ENCODE measurements around the gene COL11A1. TPM values are rescaled to one million over a fixed set of nuclear protein-coding genes. Genes with fewer than 3 reads are reported as not detected.

The COL11A1 gene
- total RNA-seq, 6 experiments from 2014 or later: 0.31 TPM; not detected in 5

GRCh38 chr1:102891868-102892625 lies 216.3 kb downstream of the COL11A1 start:
- intact Hi-C loops (cut with DNase I): no loop called here
- Histone ChIP-seq H3K4me3 (no peak overlapping the region), H3K36me3 (no peaks in the 10 kb centered on the region), H3K4me1 (no peaks in the 10 kb centered on the region), H3K9me3 (no peaks in the 10 kb centered on the region), H3K27me3 (no peaks in the 10 kb centered on the region), H3K27ac (no peak overlapping the region)
- no peak for DNase-seq
- TF ChIP-seq, protein P1, sequence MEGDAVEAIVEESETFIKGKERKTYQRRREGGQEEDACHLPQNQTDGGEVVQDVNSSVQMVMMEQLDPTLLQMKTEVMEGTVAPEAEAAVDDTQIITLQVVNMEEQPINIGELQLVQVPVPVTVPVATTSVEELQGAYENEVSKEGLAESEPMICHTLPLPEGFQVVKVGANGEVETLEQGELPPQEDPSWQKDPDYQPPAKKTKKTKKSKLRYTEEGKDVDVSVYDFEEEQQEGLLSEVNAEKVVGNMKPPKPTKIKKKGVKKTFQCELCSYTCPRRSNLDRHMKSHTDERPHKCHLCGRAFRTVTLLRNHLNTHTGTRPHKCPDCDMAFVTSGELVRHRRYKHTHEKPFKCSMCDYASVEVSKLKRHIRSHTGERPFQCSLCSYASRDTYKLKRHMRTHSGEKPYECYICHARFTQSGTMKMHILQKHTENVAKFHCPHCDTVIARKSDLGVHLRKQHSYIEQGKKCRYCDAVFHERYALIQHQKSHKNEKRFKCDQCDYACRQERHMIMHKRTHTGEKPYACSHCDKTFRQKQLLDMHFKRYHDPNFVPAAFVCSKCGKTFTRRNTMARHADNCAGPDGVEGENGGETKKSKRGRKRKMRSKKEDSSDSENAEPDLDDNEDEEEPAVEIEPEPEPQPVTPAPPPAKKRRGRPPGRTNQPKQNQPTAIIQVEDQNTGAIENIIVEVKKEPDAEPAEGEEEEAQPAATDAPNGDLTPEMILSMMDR (IDR thresholded peaks at IDR 0.05): no peak
- TF ChIP-seq POLR2A (IDR thresholded peaks at IDR 0.05): no peak
- no peak for ATAC-seq
- 60% methylated on average over 4 of the region's 4 CpGs for WGBS (ENCODE audit: insufficient coverage, low coverage, low lambda C conversion rate, missing lambda C conversion rate)

DNA sequence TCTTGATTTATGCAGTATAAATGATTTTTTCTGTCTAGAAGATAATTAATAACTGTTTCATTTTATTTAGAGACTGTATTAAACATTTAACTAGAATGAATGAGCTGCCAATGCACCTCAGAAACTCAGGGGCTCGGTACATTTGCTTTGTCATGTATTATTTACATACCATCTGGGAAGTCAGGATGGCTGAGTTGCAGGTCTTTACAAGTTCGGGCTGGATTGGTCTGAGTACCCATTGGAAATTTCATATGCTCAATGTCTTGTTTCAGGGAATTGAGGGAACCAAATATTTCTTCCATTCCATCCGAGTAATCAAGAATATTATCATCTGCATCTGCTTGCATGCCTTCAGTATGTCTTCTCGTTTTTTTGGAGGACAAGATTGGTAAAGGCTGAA lies 221.7 kb downstream of the COL11A1 start:
- ATAC-seq: no peak
- WGBS (ENCODE audit: insufficient coverage, low coverage, low lambda C conversion rate, missing lambda C conversion rate): 28% methylated on average over 4 of the region's 4 CpGs
- no peak for TF ChIP-seq POLR2A (IDR thresholded peaks at IDR 0.05)
- TF ChIP-seq, protein P1 (IDR thresholded peaks at IDR 0.05): no peak
- no peaks in the 10 kb centered on the region for H3K36me3 ChIP-seq
- no peaks in the 10 kb centered on the region for H3K4me1 ChIP-seq
- H3K9me3 ChIP-seq: no peaks in the 10 kb centered on the region
- no peak overlapping the region for H3K27ac ChIP-seq
- DNase-seq: no peak
- H3K4me3 ChIP-seq: no peak overlapping the region
- intact Hi-C loops (cut with DNase I): no loop called here
- no peaks in the 10 kb centered on the region for H3K27me3 ChIP-seq

DNA sequence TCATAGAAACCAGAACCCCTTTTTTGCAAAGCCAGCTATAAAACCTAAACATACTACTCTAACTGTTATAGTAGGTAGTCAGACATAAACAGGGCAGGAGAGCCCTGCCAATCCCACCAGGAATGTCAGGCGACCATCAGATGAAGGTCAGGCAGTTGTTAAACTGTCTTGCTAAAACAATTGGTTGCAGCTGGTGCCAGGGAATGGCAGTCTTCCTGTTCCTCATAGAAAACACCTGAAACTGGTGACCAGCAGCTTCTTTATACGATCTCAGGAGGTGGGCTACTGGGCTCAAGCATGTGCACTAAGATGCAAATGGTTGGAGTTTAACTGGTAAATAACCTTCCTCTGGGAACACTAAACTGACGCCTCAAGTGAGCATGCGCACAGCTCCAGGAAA lies 224.1 kb downstream of the COL11A1 start:
- Histone ChIP-seq H3K9me3 (no peaks in the 10 kb centered on the region), H3K27ac (no peak overlapping the region), H3K4me1 (no peaks in the 10 kb centered on the region), H3K27me3 (no peaks in the 10 kb centered on the region), H3K4me3 (no peak overlapping the region), H3K36me3 (no peaks in the 10 kb centered on the region)
- no peak for ATAC-seq
- no peak for DNase-seq
- no peak for TF ChIP-seq POLR2A (IDR thresholded peaks at IDR 0.05)
- TF ChIP-seq, protein P1 (IDR thresholded peaks at IDR 0.05): no peak
- whole genome bisulfite sequencing (ENCODE audit: insufficient coverage, low coverage, low lambda C conversion rate, missing lambda C conversion rate): 17% methylated on average over 1 of the region's 4 CpGs
- intact Hi-C loops (cut with DNase I): no loop called here

GRCh38 chr1:102879439-102879993 lies 228.8 kb downstream of the COL11A1 start:
- no peaks in the 10 kb centered on the region for H3K9me3 ChIP-seq
- no peak overlapping the region for H3K27ac ChIP-seq
- TF ChIP-seq, protein P1 (IDR thresholded peaks at IDR 0.05): no peak
- no peak for TF ChIP-seq POLR2A (IDR thresholded peaks at IDR 0.05)
- H3K27me3 ChIP-seq: no peaks in the 10 kb centered on the region
- H3K36me3 ChIP-seq: no peaks in the 10 kb centered on the region
- no peak overlapping the region for H3K4me3 ChIP-seq
- H3K4me1 ChIP-seq: no peaks in the 10 kb centered on the region
- DNase-seq (no peak), ATAC-seq (no peak)
- 55% methylated on average over 6 of the region's 6 CpGs for WGBS (ENCODE audit: insufficient coverage, low coverage, low lambda C conversion rate, missing lambda C conversion rate)
- intact Hi-C loops (cut with DNase I): no loop called here
